ENCODE data around the gene TATDN3. TPM values are rescaled to one million over a fixed set of nuclear protein-coding genes. Genes with fewer than 3 reads are reported as not detected.

Gene TATDN3
- total and polyA plus RNA-seq, 9 of the 15 experiments (the other 6 are each of a cell fraction or from before 2014, with no cell fraction given), result 18.3 to 79.9 (median 28.2) TPM

DNA sequence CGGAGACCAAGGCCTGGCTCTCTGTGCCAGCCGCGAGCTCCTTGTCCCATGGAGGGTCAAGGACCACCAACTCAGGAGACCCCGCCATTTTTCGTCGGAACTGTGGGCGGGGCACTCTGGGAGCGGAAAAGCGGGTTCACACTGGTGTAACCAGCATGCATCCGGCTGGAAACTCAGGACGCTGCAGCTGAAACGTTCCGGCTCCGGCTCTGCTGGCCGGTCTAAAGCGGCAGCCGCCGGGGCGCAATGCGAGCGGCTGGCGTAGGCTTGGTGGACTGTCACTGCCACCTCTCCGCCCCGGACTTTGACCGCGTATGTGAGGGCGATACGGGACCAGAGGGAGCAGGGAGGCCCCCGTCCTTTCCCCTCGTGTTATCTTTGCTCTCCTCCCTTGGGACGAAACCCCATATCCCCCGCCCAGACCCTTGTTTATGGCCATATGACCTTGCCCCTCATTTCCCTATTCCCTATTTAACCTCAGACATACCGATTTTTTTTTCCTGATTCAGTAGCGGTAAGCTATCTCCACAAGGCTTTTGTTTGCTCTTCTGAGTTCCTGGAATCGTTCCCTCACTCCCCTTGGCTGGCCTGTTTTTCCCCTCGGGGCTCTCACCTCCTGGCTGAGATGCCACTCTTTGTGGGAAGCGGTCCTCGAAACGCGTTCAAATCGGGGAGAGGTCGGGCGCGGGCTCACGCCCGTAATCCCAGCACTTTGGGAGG lies at the start of gene TATDN3, which contains the start of gene NSL1 (continued):
- TF ChIP-seq, protein P1, sequence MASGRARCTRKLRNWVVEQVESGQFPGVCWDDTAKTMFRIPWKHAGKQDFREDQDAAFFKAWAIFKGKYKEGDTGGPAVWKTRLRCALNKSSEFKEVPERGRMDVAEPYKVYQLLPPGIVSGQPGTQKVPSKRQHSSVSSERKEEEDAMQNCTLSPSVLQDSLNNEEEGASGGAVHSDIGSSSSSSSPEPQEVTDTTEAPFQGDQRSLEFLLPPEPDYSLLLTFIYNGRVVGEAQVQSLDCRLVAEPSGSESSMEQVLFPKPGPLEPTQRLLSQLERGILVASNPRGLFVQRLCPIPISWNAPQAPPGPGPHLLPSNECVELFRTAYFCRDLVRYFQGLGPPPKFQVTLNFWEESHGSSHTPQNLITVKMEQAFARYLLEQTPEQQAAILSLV (tag; IDR thresholded peaks at IDR 0.05), result 0 out of 2 replicates have a peak, but pooled peaks have one; percentile 13
- TF ChIP-seq PHF8 (IDR thresholded peaks at IDR 0.05; ENCODE audit: borderline replicate concordance, low read length), result peak; percentile 99
- TF ChIP-seq, protein P2, sequence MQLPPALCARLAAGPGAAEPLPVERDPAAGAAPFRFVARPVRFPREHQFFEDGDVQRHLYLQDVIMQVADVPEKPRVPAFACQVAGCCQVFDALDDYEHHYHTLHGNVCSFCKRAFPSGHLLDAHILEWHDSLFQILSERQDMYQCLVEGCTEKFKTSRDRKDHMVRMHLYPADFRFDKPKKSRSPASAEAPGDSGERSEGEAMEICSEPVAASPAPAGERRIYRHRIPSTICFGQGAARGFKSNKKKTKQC (CRISPR knock-in tag; IDR thresholded peaks at IDR 0.05), result peak; percentile 95
- peak; percentile 87 for TF ChIP-seq SMAD4 (CRISPR knock-in tag; conservative IDR thresholded peaks at IDR 0.05)
- peak; percentile 74 for TF ChIP-seq SOX6 (IDR thresholded peaks at IDR 0.05)
- peak; percentile 70 for TF ChIP-seq EP300 (IDR thresholded peaks at IDR 0.05; ENCODE audit: low read length)
- TF ChIP-seq MECOM (CRISPR knock-in tag; IDR thresholded peaks at IDR 0.05), result peak; percentile 35; the same call in 1 of the 2 replicates
- TF ChIP-seq KDM5B (IDR thresholded peaks at IDR 0.05; ENCODE audit: insufficient replicate concordance, low read depth, low read length), result peak; percentile 98
- TF ChIP-seq SP1 (CRISPR knock-in tag; IDR thresholded peaks at IDR 0.05), result peak; percentile 99
- TF ChIP-seq CBFB (CRISPR knock-in tag; IDR thresholded peaks at IDR 0.05), result peak; percentile 93; the same call in 1 of the 2 replicates
- TF ChIP-seq ILF3 (IDR thresholded peaks at IDR 0.05; ENCODE audit: borderline replicate concordance), result peak; percentile 60; the same call in 1 of the 2 replicates
- TF ChIP-seq, protein P3, sequence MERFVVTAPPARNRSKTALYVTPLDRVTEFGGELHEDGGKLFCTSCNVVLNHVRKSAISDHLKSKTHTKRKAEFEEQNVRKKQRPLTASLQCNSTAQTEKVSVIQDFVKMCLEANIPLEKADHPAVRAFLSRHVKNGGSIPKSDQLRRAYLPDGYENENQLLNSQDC (CRISPR knock-in tag; IDR thresholded peaks at IDR 0.05), result peak; percentile 93
- TF ChIP-seq, protein P4, sequence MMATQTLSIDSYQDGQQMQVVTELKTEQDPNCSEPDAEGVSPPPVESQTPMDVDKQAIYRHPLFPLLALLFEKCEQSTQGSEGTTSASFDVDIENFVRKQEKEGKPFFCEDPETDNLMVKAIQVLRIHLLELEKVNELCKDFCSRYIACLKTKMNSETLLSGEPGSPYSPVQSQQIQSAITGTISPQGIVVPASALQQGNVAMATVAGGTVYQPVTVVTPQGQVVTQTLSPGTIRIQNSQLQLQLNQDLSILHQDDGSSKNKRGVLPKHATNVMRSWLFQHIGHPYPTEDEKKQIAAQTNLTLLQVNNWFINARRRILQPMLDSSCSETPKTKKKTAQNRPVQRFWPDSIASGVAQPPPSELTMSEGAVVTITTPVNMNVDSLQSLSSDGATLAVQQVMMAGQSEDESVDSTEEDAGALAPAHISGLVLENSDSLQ (IDR thresholded peaks at IDR 0.05), result peak; percentile 30
- TF ChIP-seq HNRNPH1 (optimal IDR thresholded peaks at IDR 0.05; ENCODE audit: low read depth, low read length), result no peak
- TF ChIP-seq ZNF263 (CRISPR knock-in tag; IDR thresholded peaks at IDR 0.05; ENCODE audit: borderline replicate concordance), result peak; percentile 66; the same call in 1 of the 2 replicates
- TF ChIP-seq BDP1 (IDR thresholded peaks at IDR 0.05; ENCODE audit: insufficient read depth, insufficient read length), result no peak
- TF ChIP-seq TBL1XR1 (IDR thresholded peaks at IDR 0.05; ENCODE audit: low read length in 2 of 2), result peak; percentile 60 to 92; a peak in 2 of 4 replicates
- peak; percentile 77 for TF ChIP-seq ETV1 (tag; conservative IDR thresholded peaks at IDR 0.05; ENCODE audit: low read depth)
- TF ChIP-seq, protein P5, sequence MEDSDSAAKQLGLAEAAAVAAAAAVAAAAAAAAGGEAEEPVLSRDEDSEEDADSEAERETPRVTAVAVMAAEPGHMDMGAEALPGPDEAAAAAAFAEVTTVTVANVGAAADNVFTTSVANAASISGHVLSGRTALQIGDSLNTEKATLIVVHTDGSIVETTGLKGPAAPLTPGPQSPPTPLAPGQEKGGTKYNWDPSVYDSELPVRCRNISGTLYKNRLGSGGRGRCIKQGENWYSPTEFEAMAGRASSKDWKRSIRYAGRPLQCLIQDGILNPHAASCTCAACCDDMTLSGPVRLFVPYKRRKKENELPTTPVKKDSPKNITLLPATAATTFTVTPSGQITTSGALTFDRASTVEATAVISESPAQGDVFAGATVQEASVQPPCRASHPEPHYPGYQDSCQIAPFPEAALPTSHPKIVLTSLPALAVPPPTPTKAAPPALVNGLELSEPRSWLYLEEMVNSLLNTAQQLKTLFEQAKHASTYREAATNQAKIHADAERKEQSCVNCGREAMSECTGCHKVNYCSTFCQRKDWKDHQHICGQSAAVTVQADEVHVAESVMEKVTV (CRISPR knock-in tag; IDR thresholded peaks at IDR 0.05), result peak; percentile 7; the same call in 1 of the 2 replicates
- TF ChIP-seq FOS (IDR thresholded peaks at IDR 0.05; ENCODE audit: extremely low read depth, insufficient read length), result no peak
- TF ChIP-seq GATA2 (CRISPR knock-in tag; IDR thresholded peaks at IDR 0.05), result no peak
- TF ChIP-seq, protein P6, sequence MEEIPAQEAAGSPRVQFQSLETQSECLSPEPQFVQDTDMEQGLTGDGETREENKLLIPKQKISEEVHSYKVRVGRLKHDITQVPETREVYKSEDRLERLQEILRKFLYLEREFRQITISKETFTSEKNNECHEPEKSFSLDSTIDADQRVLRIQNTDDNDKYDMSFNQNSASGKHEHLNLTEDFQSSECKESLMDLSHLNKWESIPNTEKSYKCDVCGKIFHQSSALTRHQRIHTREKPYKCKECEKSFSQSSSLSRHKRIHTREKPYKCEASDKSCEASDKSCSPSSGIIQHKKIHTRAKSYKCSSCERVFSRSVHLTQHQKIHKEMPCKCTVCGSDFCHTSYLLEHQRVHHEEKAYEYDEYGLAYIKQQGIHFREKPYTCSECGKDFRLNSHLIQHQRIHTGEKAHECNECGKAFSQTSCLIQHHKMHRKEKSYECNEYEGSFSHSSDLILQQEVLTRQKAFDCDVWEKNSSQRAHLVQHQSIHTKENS (CRISPR knock-in tag; IDR thresholded peaks at IDR 0.05), result 0 out of 2 replicates have a peak, but pooled peaks have one; percentile 26
